RWPE1 (cell line): ENCODE measurements around the gene CHKB.
A peak's percentile ranks its signal among the peaks of the same experiment; 100 is the strongest.

Source experiments
- CTCF ChIA-PET: fragments of 350-600 bp; sonication (Branson Sonifier 250); formaldehyde crosslinking; extraction: SDS; loops from one replicate; lab custom pipeline; 2021; lab: Yijun Ruan, JAX
- POLR2A ChIA-PET: fragments of 400-600 bp; formaldehyde crosslinking; extraction: SDS; loops from one replicate; lab custom pipeline; 2020; ENCODE audit warnings: antibody characterized with exemption; ENCODE audit not compliant: low non-redundant PET; lab: Yijun Ruan, JAX
- DNase-seq: peaks from one replicate; pipeline ENCODE4 v3.0.0; 2012; ENCODE audit warnings: low spot score
- H3K27ac ChIP-seq: fragments of 450-650 bp; 2 replicates; pipeline ENCODE4 v1.5.1; 2017
- TF ChIP-seq, protein P1 (sequence below): fragments of 450-650 bp; conservative IDR thresholded peaks from 2 replicates; pipeline ENCODE4 v1.5.1; 2017; ENCODE audit warnings: low read depth, mild to moderate bottlenecking

CHKB gene, protein sequence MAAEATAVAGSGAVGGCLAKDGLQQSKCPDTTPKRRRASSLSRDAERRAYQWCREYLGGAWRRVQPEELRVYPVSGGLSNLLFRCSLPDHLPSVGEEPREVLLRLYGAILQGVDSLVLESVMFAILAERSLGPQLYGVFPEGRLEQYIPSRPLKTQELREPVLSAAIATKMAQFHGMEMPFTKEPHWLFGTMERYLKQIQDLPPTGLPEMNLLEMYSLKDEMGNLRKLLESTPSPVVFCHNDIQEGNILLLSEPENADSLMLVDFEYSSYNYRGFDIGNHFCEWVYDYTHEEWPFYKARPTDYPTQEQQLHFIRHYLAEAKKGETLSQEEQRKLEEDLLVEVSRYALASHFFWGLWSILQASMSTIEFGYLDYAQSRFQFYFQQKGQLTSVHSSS

DNA sequence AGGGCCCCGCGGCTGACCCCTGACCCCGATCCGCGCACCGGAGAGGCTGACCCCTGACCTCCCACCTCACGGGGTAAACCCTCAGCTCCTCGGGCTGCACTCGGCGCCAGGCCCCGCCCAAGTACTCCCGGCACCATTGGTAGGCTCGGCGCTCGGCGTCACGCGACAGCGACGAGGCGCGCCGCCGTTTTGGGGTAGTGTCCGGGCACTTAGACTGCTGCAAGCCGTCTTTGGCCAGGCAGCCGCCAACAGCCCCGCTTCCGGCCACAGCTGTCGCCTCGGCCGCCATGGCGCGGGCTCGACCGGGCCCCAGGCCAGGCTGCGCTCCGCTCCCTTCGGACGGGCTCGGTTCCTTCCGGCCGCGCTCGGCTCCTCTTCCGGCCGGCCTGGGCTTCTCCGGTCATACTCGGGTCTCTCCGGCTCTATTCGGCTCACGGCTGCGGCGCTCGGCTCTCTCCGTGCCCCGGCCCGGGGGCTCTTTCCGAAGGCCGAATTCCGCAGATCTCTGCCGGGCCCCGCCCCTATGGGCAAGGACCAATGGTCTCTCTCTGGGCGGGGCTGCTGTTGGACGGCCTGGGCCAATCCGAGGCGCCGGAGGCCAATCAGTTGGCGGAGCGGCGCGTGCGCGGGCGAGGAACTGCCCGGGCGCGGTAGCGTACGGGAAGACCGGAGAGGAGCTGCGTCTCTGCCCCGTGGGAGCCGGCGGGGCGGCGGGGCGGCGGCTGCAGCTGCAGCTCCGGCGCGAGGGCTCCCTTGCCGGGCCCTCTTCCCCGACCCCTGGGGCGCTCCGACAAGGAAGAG is at the start of gene CHKB:
Gene CHKB (minus strand): TSS at position 357 of the 801 bp plus-strand sequence. CDS start 68 bp downstream, at position 289.
- CTCF ChIA-PET, result no interaction called here
- peak within 1 kb of the TSS; percentile 93 for H3K27ac ChIP-seq
- peak; percentile 97 for DNase-seq
- TF ChIP-seq, protein P1, sequence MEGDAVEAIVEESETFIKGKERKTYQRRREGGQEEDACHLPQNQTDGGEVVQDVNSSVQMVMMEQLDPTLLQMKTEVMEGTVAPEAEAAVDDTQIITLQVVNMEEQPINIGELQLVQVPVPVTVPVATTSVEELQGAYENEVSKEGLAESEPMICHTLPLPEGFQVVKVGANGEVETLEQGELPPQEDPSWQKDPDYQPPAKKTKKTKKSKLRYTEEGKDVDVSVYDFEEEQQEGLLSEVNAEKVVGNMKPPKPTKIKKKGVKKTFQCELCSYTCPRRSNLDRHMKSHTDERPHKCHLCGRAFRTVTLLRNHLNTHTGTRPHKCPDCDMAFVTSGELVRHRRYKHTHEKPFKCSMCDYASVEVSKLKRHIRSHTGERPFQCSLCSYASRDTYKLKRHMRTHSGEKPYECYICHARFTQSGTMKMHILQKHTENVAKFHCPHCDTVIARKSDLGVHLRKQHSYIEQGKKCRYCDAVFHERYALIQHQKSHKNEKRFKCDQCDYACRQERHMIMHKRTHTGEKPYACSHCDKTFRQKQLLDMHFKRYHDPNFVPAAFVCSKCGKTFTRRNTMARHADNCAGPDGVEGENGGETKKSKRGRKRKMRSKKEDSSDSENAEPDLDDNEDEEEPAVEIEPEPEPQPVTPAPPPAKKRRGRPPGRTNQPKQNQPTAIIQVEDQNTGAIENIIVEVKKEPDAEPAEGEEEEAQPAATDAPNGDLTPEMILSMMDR, result no peak
- POLR2A ChIA-PET, result interaction anchor here (1.0 kb wide), 1 partner anchor 53 kb away, joined by 4 read pairs; the partner anchor contains the start of gene TYMP

DNA sequence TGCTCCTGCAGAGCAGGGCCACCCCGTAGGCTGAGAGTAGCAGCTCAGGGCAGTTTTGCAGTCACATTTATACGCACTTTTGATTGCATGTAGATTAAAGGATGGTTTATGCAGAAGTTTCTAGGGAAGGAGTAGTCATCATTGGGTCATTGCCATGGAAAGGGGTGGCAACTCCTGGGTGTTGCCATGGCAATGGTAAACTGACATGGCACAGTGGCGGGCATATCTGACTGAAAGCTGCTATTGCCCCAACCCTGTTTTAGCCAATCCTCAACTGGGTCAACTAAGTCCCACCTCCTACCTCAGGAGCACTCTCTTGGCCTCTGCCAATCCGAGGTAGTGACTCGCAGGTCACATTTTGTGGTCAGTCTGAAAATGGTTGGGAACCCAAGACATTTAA is 47.7 kb upstream of the CHKB start:
- ChIA-PET CTCF (no interaction called here), POLR2A (interaction anchor here (0.6 kb wide), 1 partner anchor 12 kb away, joined by 5 read pairs; no protein-coding TSS in a partner anchor)
- TF ChIP-seq, protein P1, result no peak
- H3K27ac ChIP-seq, result no peak overlapping the region
- no peak for DNase-seq

DNA sequence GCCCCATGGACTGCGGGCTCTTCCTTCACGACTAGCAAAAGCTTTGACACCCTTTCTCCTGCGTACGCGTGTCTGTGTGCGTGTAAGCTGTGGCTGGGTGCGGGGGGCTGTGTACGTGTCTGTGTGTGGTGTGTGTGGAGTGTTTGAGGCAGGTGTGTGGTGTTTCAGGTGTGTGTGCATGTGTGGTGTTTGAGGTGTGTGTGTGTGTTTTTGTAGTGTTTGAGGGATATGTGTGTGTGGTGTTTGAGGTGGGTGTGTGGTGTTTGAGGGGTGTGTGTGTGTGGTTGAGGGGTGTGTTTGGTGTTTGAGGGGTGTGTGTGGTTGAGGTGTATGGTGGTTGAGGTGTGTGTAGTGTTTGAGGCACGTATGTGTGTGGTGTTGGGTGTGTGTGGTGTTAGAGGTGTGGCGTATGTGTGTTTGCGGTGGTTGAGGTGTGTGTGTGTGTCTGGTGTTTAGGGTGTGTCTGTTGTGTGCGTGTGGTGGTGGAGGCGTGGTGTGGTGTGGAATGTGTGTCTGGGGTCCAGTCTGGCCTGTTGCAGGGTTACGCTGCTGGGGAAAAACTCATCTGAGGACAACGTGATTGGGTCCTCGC is 46.0 kb upstream of the CHKB start:
- peak overlapping the region; percentile 67 for H3K27ac ChIP-seq
- ChIA-PET CTCF (interaction anchor here (0.9 kb wide), 1 partner anchor 63 kb away, joined by 3 read pairs; no protein-coding TSS in a partner anchor), POLR2A (no interaction called here)
- TF ChIP-seq, protein P1, result no peak
- no peak for DNase-seq

DNA sequence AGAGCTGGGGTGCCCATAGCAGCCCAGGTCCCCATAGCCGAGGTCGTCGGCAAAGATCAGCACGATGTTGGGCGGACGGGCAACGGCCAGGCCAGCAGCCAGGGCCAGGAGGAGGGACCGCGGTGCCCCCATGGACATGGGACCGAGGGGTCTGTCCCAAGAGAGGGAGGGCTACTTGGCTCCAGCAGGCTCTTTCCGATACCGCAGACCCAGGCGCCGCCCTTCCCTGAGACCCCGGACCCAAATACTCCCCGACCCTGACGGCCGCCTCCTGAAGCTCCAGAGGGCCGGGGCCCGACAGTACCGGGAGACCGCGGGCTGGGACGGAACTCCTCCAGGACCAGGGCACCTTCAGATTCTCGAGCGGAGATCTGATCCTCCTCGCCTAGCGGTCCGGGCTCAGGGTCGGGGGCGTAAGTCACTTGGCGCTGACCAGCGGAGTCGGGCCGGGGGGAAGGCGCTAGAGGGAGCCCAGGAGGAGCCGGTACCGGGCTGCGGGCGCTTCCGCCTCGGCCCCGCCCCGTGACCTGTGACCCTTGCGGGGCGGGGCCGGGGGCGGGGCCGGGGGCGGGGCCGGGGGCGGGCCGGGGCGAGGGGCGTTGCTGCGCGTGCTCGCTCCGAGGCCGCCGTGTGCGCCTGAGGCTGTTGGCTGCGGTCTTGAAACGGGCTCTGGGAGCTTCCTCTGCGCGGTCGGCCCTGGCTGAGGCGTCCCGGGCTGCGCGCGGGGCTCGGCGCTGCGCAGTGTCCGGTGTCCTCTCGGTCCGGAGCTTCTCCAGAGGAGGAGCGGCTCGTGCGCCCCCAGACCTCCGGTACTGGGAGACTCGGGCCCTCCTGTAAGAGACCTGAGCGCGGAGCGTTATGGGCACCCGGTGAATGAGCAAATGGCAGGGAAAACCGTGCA is 45.2 kb upstream of the CHKB start, which contains the start of gene ARSA:
Gene ARSA (minus strand): TSS at position 511 of the 901 bp plus-strand sequence. CDS start 373 bp downstream, at position 138.
- peak within 1 kb of the TSS; percentile 67 for H3K27ac ChIP-seq
- CTCF ChIA-PET, result interaction anchor here (0.9 kb wide), 1 partner anchor 64 kb away, joined by 3 read pairs; no protein-coding TSS in a partner anchor
- TF ChIP-seq, protein P1, result peak; percentile 56; the same call in 1 of the 2 replicates
- POLR2A ChIA-PET, result no interaction called here
- DNase-seq, result peak; percentile 75

DNA sequence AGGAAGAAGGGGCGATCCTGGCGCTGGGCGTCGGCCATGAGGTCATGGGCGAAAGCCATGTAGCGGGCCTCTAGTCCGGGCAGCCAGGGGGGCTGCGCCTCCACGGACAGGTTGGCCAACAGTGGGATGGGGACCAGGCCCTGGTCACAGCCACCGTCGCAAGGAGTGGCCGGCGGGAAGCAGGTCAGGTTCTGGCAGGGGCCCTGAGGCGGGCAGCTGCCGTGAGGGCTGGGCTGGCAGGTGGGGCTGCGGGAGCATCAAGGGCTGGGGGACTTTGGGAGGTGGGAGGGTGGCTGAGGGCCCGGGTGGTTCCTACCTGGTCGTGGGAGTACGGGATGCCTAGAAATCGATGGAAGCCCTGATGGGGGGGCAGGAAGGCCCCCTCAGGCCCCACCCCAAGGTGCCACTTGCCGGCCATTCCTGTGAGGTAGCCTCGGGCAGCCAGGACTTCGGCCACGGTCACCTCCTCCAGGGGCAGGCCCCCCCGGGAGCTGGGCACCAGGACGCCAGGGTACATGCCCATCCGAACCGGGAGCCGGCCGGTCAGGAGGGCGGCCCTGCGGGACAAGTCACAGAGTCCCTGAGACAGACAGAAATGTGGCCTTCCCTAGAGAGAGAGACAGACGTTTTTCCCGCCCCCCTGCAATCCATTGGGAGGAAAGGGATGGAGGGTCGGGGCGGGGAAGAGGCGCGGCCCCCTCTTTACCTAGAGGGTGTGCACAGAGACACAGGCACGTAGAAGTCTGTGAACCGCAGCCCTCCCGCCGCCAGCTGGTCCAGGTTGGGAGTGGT is 44.4 kb upstream of the CHKB start:
- DNase-seq, result no peak
- TF ChIP-seq, protein P1, result no peak
- CTCF ChIA-PET, result interaction anchor here (0.7 kb wide), 1 partner anchor 64 kb away, joined by 3 read pairs; no protein-coding TSS in a partner anchor
- POLR2A ChIA-PET, result no interaction called here
- peak overlapping the region; percentile 67 for H3K27ac ChIP-seq
